ENCODE data around the gene INAFM2. TPM values are rescaled to one million over a fixed set of nuclear protein-coding genes. Genes with fewer than 3 reads are reported as not detected.

Gene INAFM2
- total RNA-seq, 1 experiment from 2014 or later, result 8.8 TPM

DNA sequence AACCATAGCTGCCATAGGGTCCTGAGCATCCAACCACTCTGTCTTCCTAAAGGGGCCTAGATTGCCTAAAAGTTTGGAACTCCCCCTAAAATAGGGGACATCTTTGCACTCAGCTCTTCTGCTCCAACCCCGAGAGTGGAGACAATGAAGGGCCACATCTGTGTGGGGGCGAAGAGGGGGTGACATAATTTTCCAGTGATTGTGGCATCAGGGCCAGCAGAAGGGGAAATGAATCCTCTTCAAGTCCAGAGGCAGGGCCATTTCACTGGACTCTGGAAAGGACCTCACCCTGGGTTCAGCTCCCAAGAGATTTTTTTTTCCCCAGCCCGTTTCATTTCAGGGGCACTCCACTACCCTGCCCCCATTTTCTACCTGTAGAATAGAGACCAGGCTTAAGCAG is 36.0 kb upstream of the INAFM2 start:
- TF ChIP-seq JUND (IDR thresholded peaks at IDR 0.05), result no peak
- no peak for TF ChIP-seq EZH2 (IDR thresholded peaks at IDR 0.05)
- no peak for TF ChIP-seq ELF1 (IDR thresholded peaks at IDR 0.05; ENCODE audit: borderline replicate concordance, low read depth)
- TF ChIP-seq, protein P1, sequence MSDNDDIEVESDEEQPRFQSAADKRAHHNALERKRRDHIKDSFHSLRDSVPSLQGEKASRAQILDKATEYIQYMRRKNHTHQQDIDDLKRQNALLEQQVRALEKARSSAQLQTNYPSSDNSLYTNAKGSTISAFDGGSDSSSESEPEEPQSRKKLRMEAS (IDR thresholded peaks at IDR 0.05), result no peak
- TF ChIP-seq CBX3 (IDR thresholded peaks at IDR 0.05; ENCODE audit: low read depth), result no peak
- no peak for TF ChIP-seq RAD21 (IDR thresholded peaks at IDR 0.05; ENCODE audit: low read depth)
- no peak for TF ChIP-seq CEBPB (IDR thresholded peaks at IDR 0.05; ENCODE audit: low read depth)
- no peak for TF ChIP-seq POLR2A (IDR thresholded peaks at IDR 0.05; ENCODE audit: borderline replicate concordance, extremely low read depth, insufficient read depth, insufficient read length)
- TF ChIP-seq SP1 (IDR thresholded peaks at IDR 0.05; ENCODE audit: low read depth), result no peak
- TF ChIP-seq, protein P2, sequence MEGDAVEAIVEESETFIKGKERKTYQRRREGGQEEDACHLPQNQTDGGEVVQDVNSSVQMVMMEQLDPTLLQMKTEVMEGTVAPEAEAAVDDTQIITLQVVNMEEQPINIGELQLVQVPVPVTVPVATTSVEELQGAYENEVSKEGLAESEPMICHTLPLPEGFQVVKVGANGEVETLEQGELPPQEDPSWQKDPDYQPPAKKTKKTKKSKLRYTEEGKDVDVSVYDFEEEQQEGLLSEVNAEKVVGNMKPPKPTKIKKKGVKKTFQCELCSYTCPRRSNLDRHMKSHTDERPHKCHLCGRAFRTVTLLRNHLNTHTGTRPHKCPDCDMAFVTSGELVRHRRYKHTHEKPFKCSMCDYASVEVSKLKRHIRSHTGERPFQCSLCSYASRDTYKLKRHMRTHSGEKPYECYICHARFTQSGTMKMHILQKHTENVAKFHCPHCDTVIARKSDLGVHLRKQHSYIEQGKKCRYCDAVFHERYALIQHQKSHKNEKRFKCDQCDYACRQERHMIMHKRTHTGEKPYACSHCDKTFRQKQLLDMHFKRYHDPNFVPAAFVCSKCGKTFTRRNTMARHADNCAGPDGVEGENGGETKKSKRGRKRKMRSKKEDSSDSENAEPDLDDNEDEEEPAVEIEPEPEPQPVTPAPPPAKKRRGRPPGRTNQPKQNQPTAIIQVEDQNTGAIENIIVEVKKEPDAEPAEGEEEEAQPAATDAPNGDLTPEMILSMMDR (IDR thresholded peaks at IDR 0.05 in 2 of 3, conservative IDR thresholded peaks at IDR 0.05 in 1 of 3; ENCODE audit: borderline replicate concordance in 1 of 3, insufficient read depth in 1 of 3, low read depth in 2 of 3, low read length in 2 of 3), result no peak

More for the DNA sequence above, 36.0 kb upstream of the INAFM2 start:
- CTCF ChIA-PET, result interaction anchor here (1.0 to 2.9 kb wide), 5 partner anchors 9 to 133 kb away, joined by 3 to 24 read pairs (median 6); no protein-coding TSS in a partner anchor
- no peaks in the 10 kb centered on the region for H3K36me3 ChIP-seq (ENCODE audit: control insufficient read depth in 1 of 2, insufficient read depth in 2 of 2, low read length in 2 of 2)
- BruUV-seq (replicated peaks), result no TSS peak
- DNase-seq (ENCODE audit: low read depth, low spot score) (no peak), ATAC-seq (no peak)
- no peak overlapping the region for H3K4me3 ChIP-seq (replicated peaks in 1 of 2; ENCODE audit: low read depth in 1 of 2, low read length in 2 of 2)
- H3K9ac ChIP-seq (ENCODE audit: low read length), result no peak overlapping the region
- H3K9me3 ChIP-seq (ENCODE audit: control insufficient read depth in 1 of 2, insufficient read depth in 1 of 2, low read depth in 1 of 2, low read length in 2 of 2), result no peaks in the 10 kb centered on the region
- H2AFZ ChIP-seq (ENCODE audit: low read depth, low read length, poor library complexity, severe bottlenecking), result no peak overlapping the region
- H4K20me1 ChIP-seq (ENCODE audit: insufficient read depth), result no peaks in the 10 kb centered on the region
- RAD21 ChIA-PET (ENCODE audit: low non-redundant PET in 1 of 2, low total read pairs in 2 of 2, uncharacterized antibody in 2 of 2, unreplicated experiment in 2 of 2), result no interaction called here
- no peaks in the 10 kb centered on the region for H3K79me2 ChIP-seq (ENCODE audit: insufficient read depth, low read length)
- H3K27me3 ChIP-seq (ENCODE audit: insufficient read depth, low read length), result no peaks in the 10 kb centered on the region
- intact Hi-C loops (cut with micrococcal nuclease), result no loop called here
- POLR2A ChIA-PET, result interaction anchor here (0.7 kb wide), 1 partner anchor 1044 kb away, joined by 3 read pairs; no protein-coding TSS in a partner anchor
- H3K9me2 ChIP-seq (ENCODE audit: insufficient read depth), result no peaks in the 10 kb centered on the region
- H3K4me1 ChIP-seq (ENCODE audit: control insufficient read depth in 1 of 2, insufficient read depth in 2 of 2, low read length in 2 of 2), result peaks cover 59 to 77% of the 10 kb centered on the region in 2 experiments
- H3K27ac ChIP-seq (ENCODE audit: low read depth, low read length), result no peak overlapping the region
- H3K4me2 ChIP-seq (ENCODE audit: low read length), result no peak overlapping the region

All from HCT116 (cell line).